GM12874 (cell line): ENCODE data around the gene NT5C1B.

Experiments used
- CTCF ChIP-seq: IDR thresholded peaks from 2 replicates; pipeline ENCODE4 v1.5.1; 2011; ENCODE audit warnings: low read depth, mild to moderate bottlenecking, control low read depth, low read length, moderate library complexity; ENCODE audit not compliant: insufficient read depth

NT5C1B gene

GRCh38 chr2:18550433-18550832, 38.9 kb downstream of the NT5C1B start:
- TF ChIP-seq CTCF, result no peak

- TF ChIP-seq CTCF, result no peak
Measured at GRCh38 chr2:18549083-18549482, 40.3 kb downstream of the NT5C1B start.

GRCh38 chr2:18548621-18549020, 40.7 kb downstream of the NT5C1B start:
- TF ChIP-seq CTCF, result no peak

- no peak for TF ChIP-seq CTCF
Measured at GRCh38 chr2:18546567-18546966, 42.8 kb downstream of the NT5C1B start.

- TF ChIP-seq CTCF, result no peak
Measured at GRCh38 chr2:18545384-18545783, 44.0 kb downstream of the NT5C1B start.

GRCh38 chr2:18544171-18544570, 45.2 kb downstream of the NT5C1B start:
- TF ChIP-seq CTCF, result no peak

GRCh38 chr2:18540872-18541271, 48.5 kb downstream of the NT5C1B start:
- no peak for TF ChIP-seq CTCF

GRCh38 chr2:18536697-18537096, 52.7 kb downstream of the NT5C1B start:
- no peak for TF ChIP-seq CTCF
